Liver (tissue), 9 donors: Measurements from ENCODE around the gene INPP5F. TPM values are rescaled to one million over a fixed set of nuclear protein-coding genes. Genes with fewer than 3 reads are reported as not detected.

Source experiments
- DNase-seq: peaks from one replicate; pipeline ENCODE4 v3.0.0-alpha.2; 2017; ENCODE audit warnings: low spot score
- H3K27ac ChIP-seq, 2 donors: one replicate each; pipeline ENCODE4 v1.7.0; 2013; ENCODE audit warnings: inconsistent platforms in 2 of 2, low read length in 2 of 2, control low read depth in 1 of 2, low read depth in 1 of 2, mild to moderate bottlenecking in 1 of 2
- H3K27me3 ChIP-seq, 4 donors: one replicate each; pipeline versions ENCODE4 v1.6.1 to v1.7.0; 2013; ENCODE audit warnings: low read length in 3 of 4, inconsistent platforms in 1 of 4, mild to moderate bottlenecking in 1 of 4, moderate library complexity in 1 of 4; ENCODE audit not compliant: control insufficient read depth in 4 of 4, insufficient read depth in 4 of 4
- H3K36me3 ChIP-seq, 4 donors: one replicate each; pipeline versions ENCODE4 v1.6.1 to v1.7.0; 2013; ENCODE audit warnings: low read length in 3 of 4, mild to moderate bottlenecking in 3 of 4, low read depth in 1 of 4, moderate library complexity in 1 of 4; ENCODE audit not compliant: control insufficient read depth in 4 of 4, insufficient read depth in 3 of 4
- H3K4me1 ChIP-seq, 4 donors: one replicate each; pipeline versions ENCODE4 v1.6.1 to v1.7.0; 2013; ENCODE audit warnings: low read length in 3 of 4, mild to moderate bottlenecking in 3 of 4, moderate library complexity in 1 of 4; ENCODE audit not compliant: control insufficient read depth in 4 of 4, insufficient read depth in 4 of 4
- H3K4me3 ChIP-seq, 3 donors: one replicate each; pipeline versions ENCODE4 v1.6.1 to v1.7.0; 2013; ENCODE audit warnings: low read length in 3 of 3, control low read depth in 1 of 3, low read depth in 1 of 3, mild to moderate bottlenecking in 1 of 3
- H3K9ac ChIP-seq, 2 donors: one replicate each; pipeline ENCODE4 v1.7.0; 2013; ENCODE audit warnings: low read length in 2 of 2, mild to moderate bottlenecking in 2 of 2, moderate library complexity in 2 of 2, control low read depth in 1 of 2, low read depth in 1 of 2
- H3K9me3 ChIP-seq, 4 donors: one replicate each; pipeline versions ENCODE4 v1.6.1 to v1.7.0; 2013; ENCODE audit warnings: low read length in 3 of 4; ENCODE audit not compliant: control insufficient read depth in 4 of 4
- ATF3 ChIP-seq: IDR thresholded peaks from 2 replicates; pipeline ENCODE4 v1.6.1; 2016; ENCODE audit warnings: antibody characterized with exemption
- CTCF ChIP-seq: fragments of 150-350 bp; IDR thresholded peaks from 2 replicates; pipeline ENCODE4 v1.5.1; 2017; ENCODE audit warnings: improper control_type of control experiment, low read depth, low read length; ENCODE audit not compliant: missing input control
- EGR1 ChIP-seq, 2 donors: IDR thresholded peaks; 2 replicates each; pipeline ENCODE4 v1.6.1; 2016 to 2018; ENCODE audit warnings: antibody characterized with exemption in 2 of 2, low read depth in 2 of 2
- FOXA1 ChIP-seq: IDR thresholded peaks from 2 replicates; pipeline ENCODE4 v1.6.1; 2016; ENCODE audit warnings: antibody characterized with exemption
- HNF4A ChIP-seq, 2 donors: conservative IDR thresholded peaks; 2 replicates each; pipeline ENCODE4 v1.6.1; 2016; ENCODE audit warnings: antibody characterized with exemption in 2 of 2, mild to moderate bottlenecking in 2 of 2
- HNF4G ChIP-seq: IDR thresholded peaks from 2 replicates; pipeline ENCODE4 v1.6.1; 2016; ENCODE audit warnings: antibody characterized with exemption
- JUND ChIP-seq, 2 donors: IDR thresholded peaks; 2 replicates each; pipeline ENCODE4 v1.6.1; 2016; ENCODE audit warnings: antibody characterized with exemption in 2 of 2
- MAX ChIP-seq: IDR thresholded peaks from 2 replicates; pipeline ENCODE4 v1.6.1; 2016; ENCODE audit warnings: antibody characterized with exemption
- RAD21 ChIP-seq, 2 donors: IDR thresholded peaks; 2 replicates each; pipeline ENCODE4 v1.6.1; 2016; ENCODE audit warnings: antibody characterized with exemption in 2 of 2, mild to moderate bottlenecking in 2 of 2
- REST ChIP-seq: IDR thresholded peaks from 2 replicates; pipeline ENCODE4 v1.6.1; 2016; ENCODE audit warnings: antibody characterized with exemption, mild to moderate bottlenecking
- SP1 ChIP-seq: IDR thresholded peaks from 2 replicates; pipeline ENCODE4 v1.6.1; 2018; ENCODE audit warnings: antibody characterized with exemption, mild to moderate bottlenecking
- TAF1 ChIP-seq: conservative IDR thresholded peaks from 2 replicates; pipeline ENCODE4 v1.6.1; 2016; ENCODE audit warnings: antibody characterized with exemption, mild to moderate bottlenecking
- YY1 ChIP-seq: IDR thresholded peaks from 2 replicates; pipeline ENCODE4 v1.6.1; 2016; ENCODE audit warnings: antibody characterized with exemption, mild to moderate bottlenecking
- ZBTB33 ChIP-seq: IDR thresholded peaks from 2 replicates; pipeline ENCODE4 v1.6.1; 2016; ENCODE audit warnings: antibody characterized with exemption
- WGBS: extraction: QIAGEN DNeasy Blood & Tissue Kit; methylation state at CpG from one replicate; pipeline ENCODE4 v1.1.7; 2013; 5-methylcytosine and 5-hydroxymethylcytosine counted together
- polyA plus RNA-seq, 2 donors: library from polyadenylated mRNA; stranded (reverse) in 1 of 2; unstranded in 1 of 2; fragments of 200-250 nt in 1 of 2; fragments of >200 nt in 1 of 2; fragmentation: Nextera tagmentation in 1 of 2; extraction: Ambion mirVana in 1 of 2; gene quantifications; one replicate each; pipeline versions ENCODE4 v1.2.1 to v1.2.3, GENCODE V29; 2013 to 2015
- total RNA-seq, 2 donors: library from RNA; depleted of rRNA; stranded (reverse); fragments of >200 nt; gene quantifications; one replicate each; pipeline ENCODE4 v1.2.3, GENCODE V29; 2014
- donor health status: healthy.
- donor health status: healthy.
- donor health status: healthy.
- donor health status: healthy.
- donor health status: healthy.

Gene INPP5F
- total and polyA plus RNA-seq, 4 donors, result 1.1 to 8.1 (median 2.1) TPM

GRCh38 chr10:119872610-119872859 lies 146.7 kb downstream of the INPP5F start, which contains the start of gene MCMBP:
TSS of gene MCMBP (minus strand) at chr10:119872843. CDS start at chr10:119872584, 259 bp downstream.
- Histone ChIP-seq H3K27ac (peak within 1 kb of the TSS; percentile 79 to 82), H3K4me1 (peaks cover 0 to 21% (median 12%) of the 10 kb centered on the region in 4 donors), H3K9ac (peak within 1 kb of the TSS; percentile 88 to 93), H3K36me3 (no peaks in the 10 kb centered on the region), H3K4me3 (peak within 1 kb of the TSS; percentile 86 to 99 (median 94)), H3K27me3 (no peaks in the 10 kb centered on the region), H3K9me3 (no peaks in the 10 kb centered on the region)
- under 1% methylated on average over 42 of the region's 42 CpGs for WGBS
- DNase-seq, result no peak
- TF ChIP-seq FOXA1 (no peak), HNF4G (no peak), CTCF (no peak), MAX (no peak), REST (no peak), ATF3 (no peak), YY1 (no peak), SP1 (no peak), RAD21 (IDR thresholded peaks at IDR 0.05) (no peak), EGR1 (IDR thresholded peaks at IDR 0.05; ENCODE audit: low read depth in 2 of 2) (no peak), HNF4A (conservative IDR thresholded peaks at IDR 0.05) (no peak), ZBTB33 (no peak)

GRCh38 chr10:119872860-119873681 lies 147.2 kb downstream of the INPP5F start:
- WGBS, result under 1% methylated on average over 75 of the region's 75 CpGs

More at GRCh38 chr10:119872860-119873681, 147.2 kb downstream of the INPP5F start:
- H3K4me1 ChIP-seq, result peaks cover 0 to 21% (median 12%) of the 10 kb centered on the region in 4 donors
- H3K36me3 ChIP-seq, result no peaks in the 10 kb centered on the region
- peak; percentile 45 for TF ChIP-seq TAF1
- no peak for TF ChIP-seq JUND (IDR thresholded peaks at IDR 0.05)
- peak; percentile 96 for TF ChIP-seq YY1
- TF ChIP-seq REST, result no peak
- peak; percentile 10 for TF ChIP-seq SP1
- peak overlapping the region; percentile 83 to 88 for H3K9ac ChIP-seq
- H3K27me3 ChIP-seq, result no peaks in the 10 kb centered on the region
- H3K27ac ChIP-seq, result peak overlapping the region; percentile 79 to 82
- H3K4me3 ChIP-seq, result peak overlapping the region; percentile 86 to 99 (median 94)
- H3K9me3 ChIP-seq, result no peaks in the 10 kb centered on the region
- DNase-seq, result peak; percentile 86
